Central memory CD8-positive, alpha-beta T cell (primary cell): Measurements from ENCODE around the gene CDH11.

Experiments
- ATAC-seq: fragments of 150-1000 bp; cut with Tn5 transposase; replicated peaks from 2 replicates; pipeline ENCODE4 v1.10.0; 2022; ENCODE audit warnings: mild to moderate bottlenecking, moderate FRiP score, moderate number of reproducible peaks; ENCODE audit not compliant: poor library complexity, severe bottlenecking; ENCODE audit errors: extremely low read depth
- DNase-seq, 2 donors: peaks; one replicate each; pipeline ENCODE4 v3.0.0; 2021; ENCODE audit warnings: low spot score in 2 of 2
- H3K27ac Mint-ChIP-seq: one replicate; pipeline ENCODE4 v1.8.0; 2022; ENCODE audit warnings: low read depth, mild to moderate bottlenecking, moderate library complexity, mixed read lengths
- H3K27me3 Mint-ChIP-seq: one replicate; pipeline ENCODE4 v1.8.0; 2022; ENCODE audit warnings: mixed read lengths
- H3K36me3 Mint-ChIP-seq: one replicate; pipeline ENCODE4 v1.8.0; 2022; ENCODE audit warnings: mild to moderate bottlenecking, moderate library complexity, mixed read lengths; ENCODE audit not compliant: insufficient read depth
- H3K4me1 Mint-ChIP-seq: one replicate; pipeline ENCODE4 v1.8.0; 2022; ENCODE audit warnings: mixed read lengths
- H3K4me3 Mint-ChIP-seq: one replicate; pipeline ENCODE4 v1.8.0; 2022; ENCODE audit warnings: mild to moderate bottlenecking, moderate library complexity, mixed read lengths
- H3K9me3 Mint-ChIP-seq: one replicate; pipeline ENCODE4 v1.8.0; 2022; ENCODE audit warnings: mixed read lengths

Gene CDH11

DNA sequence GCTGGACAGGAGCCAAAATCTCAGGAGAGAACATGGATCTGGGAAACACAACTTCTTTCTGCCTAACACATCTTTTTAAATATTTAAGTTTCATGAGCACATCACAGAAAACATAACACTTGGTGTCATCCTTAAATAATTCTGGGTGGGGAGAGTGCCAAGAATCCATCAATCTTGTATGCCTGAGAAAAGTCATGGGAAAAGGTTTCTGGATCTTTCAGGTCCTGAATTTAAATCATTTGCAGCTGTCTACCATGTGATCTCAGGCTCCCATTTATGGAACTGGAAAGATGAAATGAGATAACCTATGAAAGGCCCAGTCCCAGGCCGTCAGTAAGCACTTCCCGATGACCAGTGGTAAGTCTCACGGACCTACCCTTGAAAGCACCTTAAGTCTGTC is 15.1 kb downstream of the CDH11 start:
- Mint-ChIP-seq H3K4me3 (no peak overlapping the region), H3K27ac (no peak overlapping the region), H3K27me3 (no peaks in the 10 kb centered on the region), H3K36me3 (no peaks in the 10 kb centered on the region), H3K9me3 (peaks cover 20% of the 10 kb centered on the region), H3K4me1 (no peaks in the 10 kb centered on the region)
- no peak for DNase-seq
- ATAC-seq = no peak

GRCh38 chr16:65105171-65105570 is 16.7 kb downstream of the CDH11 start:
- no peak overlapping the region for H3K27ac Mint-ChIP-seq

DNA sequence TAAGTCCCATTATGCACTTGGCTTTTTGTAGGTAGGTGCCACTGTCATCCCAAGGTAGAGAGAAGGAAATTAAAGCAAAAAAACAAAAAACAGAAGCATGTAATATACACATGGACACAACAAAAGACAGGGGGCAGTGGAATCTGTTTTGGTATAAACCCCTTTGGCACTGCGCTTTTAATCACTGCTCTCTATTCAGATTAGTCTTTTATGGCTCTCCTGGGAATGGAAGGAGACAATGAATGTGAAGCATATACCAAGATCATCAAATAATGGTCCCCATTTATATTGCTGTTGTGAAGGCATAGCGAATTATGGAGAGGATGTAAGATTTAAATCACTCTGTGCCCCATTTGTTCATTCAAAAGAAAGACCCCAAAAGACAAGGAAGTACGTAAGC is 17.4 kb downstream of the CDH11 start:
- Mint-ChIP-seq H3K9me3 (peaks cover 28% of the 10 kb centered on the region), H3K27me3 (no peaks in the 10 kb centered on the region), H3K4me3 (no peak overlapping the region), H3K36me3 (no peaks in the 10 kb centered on the region), H3K27ac (no peak overlapping the region), H3K4me1 (no peaks in the 10 kb centered on the region)
- no peak for DNase-seq
- no peak for ATAC-seq

More at GRCh38 chr16:65105171-65105570, 16.7 kb downstream of the CDH11 start:
- no peaks in the 10 kb centered on the region for H3K4me1 Mint-ChIP-seq
- H3K36me3 Mint-ChIP-seq = no peaks in the 10 kb centered on the region
- ATAC-seq (no peak), DNase-seq (no peak)
- no peaks in the 10 kb centered on the region for H3K27me3 Mint-ChIP-seq
- H3K9me3 Mint-ChIP-seq = peaks cover 21% of the 10 kb centered on the region
- no peak overlapping the region for H3K4me3 Mint-ChIP-seq

DNA sequence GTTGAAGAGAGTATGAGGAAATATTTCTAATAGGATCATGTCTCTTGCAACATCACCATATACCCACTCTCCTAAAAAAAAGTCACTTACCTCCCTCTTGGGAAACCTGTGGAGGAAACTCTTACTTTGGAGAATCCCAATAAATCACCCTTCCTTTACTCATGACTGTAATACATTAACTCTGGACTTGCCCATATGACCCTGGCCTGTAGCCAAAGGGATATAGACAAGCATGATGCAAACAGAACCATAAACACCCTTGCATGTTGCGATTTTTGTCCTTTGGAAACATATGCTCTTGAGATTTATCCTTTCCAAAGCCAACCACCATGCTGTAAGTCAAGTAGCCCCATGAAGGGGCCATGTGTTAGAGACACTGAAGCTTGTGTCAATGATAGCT is 19.5 kb downstream of the CDH11 start:
- DNase-seq (no peak), ATAC-seq (no peak)
- Mint-ChIP-seq H3K36me3 (no peaks in the 10 kb centered on the region), H3K27ac (no peak overlapping the region), H3K4me3 (no peak overlapping the region), H3K9me3 (peaks cover 29% of the 10 kb centered on the region), H3K27me3 (no peaks in the 10 kb centered on the region), H3K4me1 (no peaks in the 10 kb centered on the region)

GRCh38 chr16:65101009-65101408 is 20.9 kb downstream of the CDH11 start:
- H3K4me3 Mint-ChIP-seq = no peak overlapping the region

DNA sequence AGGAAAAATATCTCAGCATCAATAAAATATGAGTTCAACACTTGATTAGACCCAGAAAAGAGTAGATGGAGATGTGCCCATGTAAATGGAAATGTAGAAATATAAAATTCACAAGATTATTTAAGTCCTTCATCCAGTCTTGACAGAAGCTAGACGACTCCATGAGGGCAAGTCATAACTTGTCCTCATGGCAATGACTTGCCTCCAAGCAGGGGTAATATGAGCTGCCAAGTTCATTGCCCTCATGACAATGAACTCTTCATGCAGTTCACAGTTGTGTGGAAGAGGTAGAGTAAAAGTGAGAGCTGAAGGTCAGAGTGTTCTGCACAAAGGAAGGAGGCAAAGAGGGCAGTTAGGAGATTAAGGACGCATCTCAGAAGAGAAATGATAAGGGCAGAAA is 22.3 kb downstream of the CDH11 start:
- Mint-ChIP-seq H3K27ac (no peak overlapping the region), H3K9me3 (peaks cover 28% of the 10 kb centered on the region), H3K36me3 (no peaks in the 10 kb centered on the region), H3K4me3 (no peak overlapping the region), H3K27me3 (no peaks in the 10 kb centered on the region), H3K4me1 (no peaks in the 10 kb centered on the region)
- DNase-seq = no peak
- ATAC-seq = no peak

More at GRCh38 chr16:65101009-65101408, 20.9 kb downstream of the CDH11 start:
- H3K36me3 Mint-ChIP-seq = no peaks in the 10 kb centered on the region
- H3K27me3 Mint-ChIP-seq = no peaks in the 10 kb centered on the region
- H3K9me3 Mint-ChIP-seq = peaks cover 29% of the 10 kb centered on the region
- DNase-seq (no peak), ATAC-seq (no peak)
- H3K27ac Mint-ChIP-seq = no peak overlapping the region
- no peaks in the 10 kb centered on the region for H3K4me1 Mint-ChIP-seq

DNA sequence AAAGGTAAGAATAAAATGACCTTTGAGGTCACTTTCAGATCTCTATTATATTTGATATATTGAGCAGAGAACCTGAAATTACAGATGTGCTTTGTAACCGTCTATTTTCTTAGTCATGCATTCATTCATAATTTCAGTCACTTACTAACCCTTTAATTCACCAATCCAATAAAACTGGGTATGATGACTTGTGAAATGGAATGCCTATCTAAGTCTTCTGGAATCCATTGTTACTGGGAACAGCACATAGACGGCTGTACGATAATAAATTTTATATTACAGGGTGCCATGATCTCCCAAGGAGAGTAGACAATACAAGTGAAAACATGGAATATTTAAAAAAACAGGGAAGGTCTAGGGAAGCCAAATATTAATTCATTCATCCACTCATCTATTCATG is 22.9 kb downstream of the CDH11 start:
- no peak for DNase-seq
- H3K4me1 Mint-ChIP-seq = no peaks in the 10 kb centered on the region
- no peak for ATAC-seq
- no peaks in the 10 kb centered on the region for H3K36me3 Mint-ChIP-seq
- no peak overlapping the region for H3K27ac Mint-ChIP-seq
- no peaks in the 10 kb centered on the region for H3K27me3 Mint-ChIP-seq
- H3K4me3 Mint-ChIP-seq = no peak overlapping the region
- peaks cover 22% of the 10 kb centered on the region for H3K9me3 Mint-ChIP-seq

GRCh38 chr16:65097296-65097695 is 24.6 kb downstream of the CDH11 start:
- Mint-ChIP-seq H3K9me3 (peaks cover 16% of the 10 kb centered on the region), H3K36me3 (no peaks in the 10 kb centered on the region), H3K4me1 (no peaks in the 10 kb centered on the region), H3K27ac (no peak overlapping the region), H3K4me3 (no peak overlapping the region), H3K27me3 (no peaks in the 10 kb centered on the region)
- ATAC-seq (no peak), DNase-seq (no peak)

GRCh38 chr16:65095906-65096305 is 26.0 kb downstream of the CDH11 start:
- H3K27me3 Mint-ChIP-seq = no peaks in the 10 kb centered on the region
- H3K4me1 Mint-ChIP-seq = no peaks in the 10 kb centered on the region
- H3K9me3 Mint-ChIP-seq = peaks cover 14% of the 10 kb centered on the region
- ATAC-seq (no peak), DNase-seq (no peak)
- no peak overlapping the region for H3K27ac Mint-ChIP-seq
- no peak overlapping the region for H3K4me3 Mint-ChIP-seq
- no peaks in the 10 kb centered on the region for H3K36me3 Mint-ChIP-seq

- no peak for ATAC-seq
- no peaks in the 10 kb centered on the region for H3K27me3 Mint-ChIP-seq
- no peak overlapping the region for H3K27ac Mint-ChIP-seq
- no peaks in the 10 kb centered on the region for H3K36me3 Mint-ChIP-seq
- no peaks in the 10 kb centered on the region for H3K4me1 Mint-ChIP-seq
- peaks cover 13% of the 10 kb centered on the region for H3K9me3 Mint-ChIP-seq
- DNase-seq = no peak
- no peak overlapping the region for H3K4me3 Mint-ChIP-seq
Measured at GRCh38 chr16:65095090-65095728, 26.7 kb downstream of the CDH11 start.

- Mint-ChIP-seq H3K9me3 (peaks cover 5% of the 10 kb centered on the region), H3K36me3 (no peaks in the 10 kb centered on the region), H3K4me1 (no peaks in the 10 kb centered on the region), H3K4me3 (no peak overlapping the region), H3K27me3 (no peaks in the 10 kb centered on the region), H3K27ac (no peak overlapping the region)
- DNase-seq = no peak
- ATAC-seq = no peak
Measured at GRCh38 chr16:65094009-65094408, 27.9 kb downstream of the CDH11 start.

GRCh38 chr16:65083164-65083857 is 38.6 kb downstream of the CDH11 start:
- no peak for ATAC-seq
- Mint-ChIP-seq H3K4me3 (no peak overlapping the region), H3K27ac (no peak overlapping the region), H3K9me3 (no peaks in the 10 kb centered on the region), H3K27me3 (no peaks in the 10 kb centered on the region), H3K36me3 (no peaks in the 10 kb centered on the region), H3K4me1 (no peaks in the 10 kb centered on the region)
- no peak for DNase-seq

GRCh38 chr16:65079549-65079948 is 42.3 kb downstream of the CDH11 start:
- no peak overlapping the region for H3K4me3 Mint-ChIP-seq
- no peak for ATAC-seq
- no peaks in the 10 kb centered on the region for H3K27me3 Mint-ChIP-seq

More at GRCh38 chr16:65079549-65079948, 42.3 kb downstream of the CDH11 start:
- H3K4me1 Mint-ChIP-seq = no peaks in the 10 kb centered on the region
- peaks cover 6% of the 10 kb centered on the region for H3K9me3 Mint-ChIP-seq
- DNase-seq = no peak
- H3K36me3 Mint-ChIP-seq = no peaks in the 10 kb centered on the region
- H3K27ac Mint-ChIP-seq = no peak overlapping the region
